ENCODE measurements around the gene KATNB1. TPM values are rescaled to one million over a fixed set of nuclear protein-coding genes. Genes with fewer than 3 reads are reported as not detected.

KATNB1 gene
- total and polyA plus RNA-seq, 2 of the 8 experiments (the other 6 are each of a cell fraction or from before 2014, with no cell fraction given) = 50.2 to 60.4 TPM

DNA sequence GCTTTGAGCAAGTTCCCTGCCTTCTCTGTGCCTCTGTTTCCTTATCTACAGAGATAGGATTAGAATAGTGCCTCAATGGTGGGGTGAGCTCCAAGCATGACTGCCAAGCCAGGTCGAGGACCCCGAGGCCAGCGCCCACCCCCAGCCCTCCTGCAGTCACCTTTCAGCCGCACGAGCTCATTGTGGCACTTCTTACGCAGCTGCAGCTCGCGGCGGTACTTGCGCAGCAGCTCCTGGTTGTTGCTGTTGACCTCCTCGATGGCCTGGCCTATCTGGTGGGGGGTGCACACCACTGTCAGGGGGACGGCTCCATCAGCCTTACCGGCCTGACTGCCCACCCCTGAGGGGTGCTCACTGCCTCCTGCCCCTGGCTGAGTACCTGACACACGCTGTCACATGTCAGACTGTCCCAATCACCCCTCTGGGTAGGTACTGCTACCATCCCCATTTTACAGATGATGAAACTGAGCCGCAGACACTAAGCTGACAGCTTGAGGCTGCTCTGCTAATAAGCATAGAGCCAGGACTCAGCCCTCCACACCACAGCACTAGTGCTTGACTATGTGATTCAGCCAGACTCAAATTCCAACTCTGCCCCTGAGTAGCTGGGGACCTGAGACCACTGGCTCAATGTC lies 31.3 kb downstream of the KATNB1 start (continued):
- TF ChIP-seq, protein P1, sequence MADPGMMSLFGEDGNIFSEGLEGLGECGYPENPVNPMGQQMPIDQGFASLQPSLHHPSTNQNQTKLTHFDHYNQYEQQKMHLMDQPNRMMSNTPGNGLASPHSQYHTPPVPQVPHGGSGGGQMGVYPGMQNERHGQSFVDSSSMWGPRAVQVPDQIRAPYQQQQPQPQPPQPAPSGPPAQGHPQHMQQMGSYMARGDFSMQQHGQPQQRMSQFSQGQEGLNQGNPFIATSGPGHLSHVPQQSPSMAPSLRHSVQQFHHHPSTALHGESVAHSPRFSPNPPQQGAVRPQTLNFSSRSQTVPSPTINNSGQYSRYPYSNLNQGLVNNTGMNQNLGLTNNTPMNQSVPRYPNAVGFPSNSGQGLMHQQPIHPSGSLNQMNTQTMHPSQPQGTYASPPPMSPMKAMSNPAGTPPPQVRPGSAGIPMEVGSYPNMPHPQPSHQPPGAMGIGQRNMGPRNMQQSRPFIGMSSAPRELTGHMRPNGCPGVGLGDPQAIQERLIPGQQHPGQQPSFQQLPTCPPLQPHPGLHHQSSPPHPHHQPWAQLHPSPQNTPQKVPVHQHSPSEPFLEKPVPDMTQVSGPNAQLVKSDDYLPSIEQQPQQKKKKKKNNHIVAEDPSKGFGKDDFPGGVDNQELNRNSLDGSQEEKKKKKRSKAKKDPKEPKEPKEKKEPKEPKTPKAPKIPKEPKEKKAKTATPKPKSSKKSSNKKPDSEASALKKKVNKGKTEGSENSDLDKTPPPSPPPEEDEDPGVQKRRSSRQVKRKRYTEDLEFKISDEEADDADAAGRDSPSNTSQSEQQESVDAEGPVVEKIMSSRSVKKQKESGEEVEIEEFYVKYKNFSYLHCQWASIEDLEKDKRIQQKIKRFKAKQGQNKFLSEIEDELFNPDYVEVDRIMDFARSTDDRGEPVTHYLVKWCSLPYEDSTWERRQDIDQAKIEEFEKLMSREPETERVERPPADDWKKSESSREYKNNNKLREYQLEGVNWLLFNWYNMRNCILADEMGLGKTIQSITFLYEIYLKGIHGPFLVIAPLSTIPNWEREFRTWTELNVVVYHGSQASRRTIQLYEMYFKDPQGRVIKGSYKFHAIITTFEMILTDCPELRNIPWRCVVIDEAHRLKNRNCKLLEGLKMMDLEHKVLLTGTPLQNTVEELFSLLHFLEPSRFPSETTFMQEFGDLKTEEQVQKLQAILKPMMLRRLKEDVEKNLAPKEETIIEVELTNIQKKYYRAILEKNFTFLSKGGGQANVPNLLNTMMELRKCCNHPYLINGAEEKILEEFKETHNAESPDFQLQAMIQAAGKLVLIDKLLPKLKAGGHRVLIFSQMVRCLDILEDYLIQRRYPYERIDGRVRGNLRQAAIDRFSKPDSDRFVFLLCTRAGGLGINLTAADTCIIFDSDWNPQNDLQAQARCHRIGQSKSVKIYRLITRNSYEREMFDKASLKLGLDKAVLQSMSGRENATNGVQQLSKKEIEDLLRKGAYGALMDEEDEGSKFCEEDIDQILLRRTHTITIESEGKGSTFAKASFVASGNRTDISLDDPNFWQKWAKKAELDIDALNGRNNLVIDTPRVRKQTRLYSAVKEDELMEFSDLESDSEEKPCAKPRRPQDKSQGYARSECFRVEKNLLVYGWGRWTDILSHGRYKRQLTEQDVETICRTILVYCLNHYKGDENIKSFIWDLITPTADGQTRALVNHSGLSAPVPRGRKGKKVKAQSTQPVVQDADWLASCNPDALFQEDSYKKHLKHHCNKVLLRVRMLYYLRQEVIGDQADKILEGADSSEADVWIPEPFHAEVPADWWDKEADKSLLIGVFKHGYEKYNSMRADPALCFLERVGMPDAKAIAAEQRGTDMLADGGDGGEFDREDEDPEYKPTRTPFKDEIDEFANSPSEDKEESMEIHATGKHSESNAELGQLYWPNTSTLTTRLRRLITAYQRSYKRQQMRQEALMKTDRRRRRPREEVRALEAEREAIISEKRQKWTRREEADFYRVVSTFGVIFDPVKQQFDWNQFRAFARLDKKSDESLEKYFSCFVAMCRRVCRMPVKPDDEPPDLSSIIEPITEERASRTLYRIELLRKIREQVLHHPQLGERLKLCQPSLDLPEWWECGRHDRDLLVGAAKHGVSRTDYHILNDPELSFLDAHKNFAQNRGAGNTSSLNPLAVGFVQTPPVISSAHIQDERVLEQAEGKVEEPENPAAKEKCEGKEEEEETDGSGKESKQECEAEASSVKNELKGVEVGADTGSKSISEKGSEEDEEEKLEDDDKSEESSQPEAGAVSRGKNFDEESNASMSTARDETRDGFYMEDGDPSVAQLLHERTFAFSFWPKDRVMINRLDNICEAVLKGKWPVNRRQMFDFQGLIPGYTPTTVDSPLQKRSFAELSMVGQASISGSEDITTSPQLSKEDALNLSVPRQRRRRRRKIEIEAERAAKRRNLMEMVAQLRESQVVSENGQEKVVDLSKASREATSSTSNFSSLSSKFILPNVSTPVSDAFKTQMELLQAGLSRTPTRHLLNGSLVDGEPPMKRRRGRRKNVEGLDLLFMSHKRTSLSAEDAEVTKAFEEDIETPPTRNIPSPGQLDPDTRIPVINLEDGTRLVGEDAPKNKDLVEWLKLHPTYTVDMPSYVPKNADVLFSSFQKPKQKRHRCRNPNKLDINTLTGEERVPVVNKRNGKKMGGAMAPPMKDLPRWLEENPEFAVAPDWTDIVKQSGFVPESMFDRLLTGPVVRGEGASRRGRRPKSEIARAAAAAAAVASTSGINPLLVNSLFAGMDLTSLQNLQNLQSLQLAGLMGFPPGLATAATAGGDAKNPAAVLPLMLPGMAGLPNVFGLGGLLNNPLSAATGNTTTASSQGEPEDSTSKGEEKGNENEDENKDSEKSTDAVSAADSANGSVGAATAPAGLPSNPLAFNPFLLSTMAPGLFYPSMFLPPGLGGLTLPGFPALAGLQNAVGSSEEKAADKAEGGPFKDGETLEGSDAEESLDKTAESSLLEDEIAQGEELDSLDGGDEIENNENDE (IDR thresholded peaks at IDR 0.05; ENCODE audit: insufficient replicate concordance, low read length) = no peak
- TF ChIP-seq EZH2 (IDR thresholded peaks at IDR 0.05; ENCODE audit: low read depth, low read length, severe bottlenecking) (no peak), FOSL1 (IDR thresholded peaks at IDR 0.05; ENCODE audit: insufficient read depth, low read depth, low read length) (no peak), SIRT6 (IDR thresholded peaks at IDR 0.05; ENCODE audit: low read length) (no peak)

Measured in H1 (cell line).